Activated naive CD4-positive, alpha-beta T cell treated with anti-CD3 and anti-CD28 coated beads, Interleukin-2, amount 50 U/mL, for 72 hours (primary cell): ENCODE measurements around the gene ALDH1B1. TPM values are rescaled to one million over a fixed set of nuclear protein-coding genes. Genes with fewer than 3 reads are reported as not detected.

ENCODE experiments used
- ATAC-seq, 2 donors: fragments of 150-1000 bp; cut with Tn5 transposase; 2 replicates each; pipeline ENCODE4 v1.10.0; 2021; ENCODE audit warnings: mild to moderate bottlenecking in 2 of 2, moderate library complexity in 2 of 2
- DNase-seq, 2 donors: peaks; one replicate each; pipeline ENCODE4 v3.0.0; 2021 to 2022; ENCODE audit warnings: low spot score in 2 of 2
- H3K27ac Mint-ChIP-seq, 2 donors: one replicate each; pipeline ENCODE4 v1.8.0; 2022; ENCODE audit warnings: mild to moderate bottlenecking in 2 of 2, mixed read lengths in 2 of 2
- H3K36me3 Mint-ChIP-seq, 2 donors: one replicate each; pipeline ENCODE4 v1.8.0; 2022; ENCODE audit warnings: mixed read lengths in 2 of 2
- H3K9me3 Mint-ChIP-seq, 2 donors: one replicate each; pipeline ENCODE4 v1.8.0; 2022; ENCODE audit warnings: mixed read lengths in 2 of 2
- total RNA-seq, 2 donors: library from RNA; stranded (reverse); gene quantifications; one replicate each; pipeline ENCODE4 v1.2.3, GENCODE V29; 2022

Gene ALDH1B1
- total RNA-seq = 10 to 100 TPM; 13.9 to 25.7 TPM

DNA sequence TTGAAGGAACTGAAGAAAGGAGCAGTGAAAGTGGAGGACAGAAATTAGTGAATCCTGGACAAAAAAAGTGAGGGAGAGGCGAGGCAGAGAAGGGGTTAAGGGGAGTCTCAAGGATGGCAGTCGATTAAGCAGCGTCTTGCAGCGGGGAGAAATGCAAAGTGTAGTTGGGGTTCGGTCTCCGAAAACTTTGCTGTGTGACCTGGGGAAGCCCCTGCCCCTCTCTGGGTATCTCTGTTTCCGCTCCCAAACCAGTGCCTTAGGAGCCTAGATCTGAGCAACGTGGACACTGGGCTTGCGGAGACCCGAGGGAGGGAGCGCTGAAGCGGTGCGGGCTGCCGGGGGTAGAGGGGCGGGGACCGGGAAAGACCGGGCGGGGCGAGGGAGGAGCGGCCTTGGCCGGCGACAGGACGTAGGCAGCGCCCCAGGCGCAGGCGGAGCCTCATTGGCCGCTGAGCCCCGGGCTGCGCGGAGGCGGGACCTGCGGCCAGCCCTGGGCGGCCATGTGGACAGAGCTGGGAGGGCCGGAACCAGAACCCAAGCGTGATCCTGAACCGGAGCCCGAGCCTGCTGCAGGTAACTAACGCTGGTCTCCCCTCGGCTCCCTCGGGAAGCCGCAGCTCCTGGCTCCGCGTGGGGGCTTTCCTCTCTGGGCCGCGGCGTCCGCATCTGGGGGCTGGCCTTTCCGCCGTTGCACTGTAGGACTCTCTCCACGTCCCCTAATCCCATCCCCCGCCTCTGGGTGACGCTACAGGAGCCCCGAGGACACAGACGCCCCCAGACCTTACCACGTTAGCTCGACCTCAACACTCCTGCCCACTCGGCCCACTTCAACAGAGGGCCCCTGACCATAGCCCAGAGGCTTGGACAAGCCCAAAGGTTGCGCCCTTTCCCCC, at the start of gene ALDH1B1:
Gene ALDH1B1, plus strand, starts transcription at position 468 of the 893 bp plus-strand sequence. CDS start 3,047 bp downstream, outside the sequence.
- H3K27ac Mint-ChIP-seq = peak within 1 kb of the TSS; percentile 85 to 98
- DNase-seq (peak; percentile 81 to 82), ATAC-seq (peak; percentile 99 to 100)
- H3K36me3 Mint-ChIP-seq = peaks cover 26 to 28% of the 10 kb centered on the region in 2 donors
- peaks cover 0 to 4% of the 10 kb centered on the region in 2 donors for H3K9me3 Mint-ChIP-seq

DNA sequence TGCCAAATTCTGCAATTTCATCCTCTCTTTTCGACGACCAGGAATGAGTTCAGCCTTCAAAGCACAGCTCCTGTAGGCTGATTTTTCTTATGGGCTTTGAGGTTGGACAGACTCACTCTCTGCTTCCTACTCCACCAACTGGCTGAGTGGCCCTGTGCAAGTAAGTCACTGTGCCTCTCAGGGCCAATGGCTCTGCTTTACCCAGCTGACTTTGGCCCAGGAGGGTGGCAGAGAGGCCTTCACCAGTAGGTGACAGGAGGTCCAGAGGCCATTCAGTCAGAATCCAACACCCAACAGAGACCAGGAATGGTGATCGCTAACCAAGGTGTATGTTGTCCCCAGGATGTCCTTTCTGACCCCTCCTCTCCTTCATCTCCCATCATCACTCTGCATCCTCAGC, 49.5 kb upstream of the ALDH1B1 start:
- Mint-ChIP-seq H3K9me3 (peaks cover 0 to 3% of the 10 kb centered on the region in 2 donors), H3K27ac (peak overlapping the region in 1 of 2 donors; percentile 24), H3K36me3 (no peaks in the 10 kb centered on the region)
- DNase-seq = no peak
- no peak for ATAC-seq

DNA sequence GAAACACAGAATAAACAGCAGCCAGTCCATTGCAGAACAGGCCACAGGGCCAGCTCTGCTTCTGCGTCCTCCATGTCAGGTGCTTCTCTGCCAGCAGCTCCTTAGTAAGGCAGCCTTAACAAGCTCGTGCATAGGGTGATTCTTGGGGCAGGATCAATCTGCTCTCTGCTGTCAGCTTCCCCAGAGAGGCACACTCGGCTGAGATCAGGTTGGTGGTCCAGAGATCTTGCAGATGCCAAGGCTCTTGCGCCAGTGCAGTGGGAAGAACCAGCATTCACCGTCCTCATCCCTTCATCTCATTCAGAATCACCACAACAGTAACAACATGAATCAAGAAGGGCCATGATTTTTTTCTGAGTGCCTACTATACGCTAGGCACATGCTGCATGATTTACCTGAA, 49.0 kb upstream of the ALDH1B1 start:
- H3K36me3 Mint-ChIP-seq = no peaks in the 10 kb centered on the region
- ATAC-seq = no peak
- H3K27ac Mint-ChIP-seq = no peak overlapping the region
- DNase-seq = no peak
- H3K9me3 Mint-ChIP-seq = peaks cover 0 to 3% of the 10 kb centered on the region in 2 donors

DNA sequence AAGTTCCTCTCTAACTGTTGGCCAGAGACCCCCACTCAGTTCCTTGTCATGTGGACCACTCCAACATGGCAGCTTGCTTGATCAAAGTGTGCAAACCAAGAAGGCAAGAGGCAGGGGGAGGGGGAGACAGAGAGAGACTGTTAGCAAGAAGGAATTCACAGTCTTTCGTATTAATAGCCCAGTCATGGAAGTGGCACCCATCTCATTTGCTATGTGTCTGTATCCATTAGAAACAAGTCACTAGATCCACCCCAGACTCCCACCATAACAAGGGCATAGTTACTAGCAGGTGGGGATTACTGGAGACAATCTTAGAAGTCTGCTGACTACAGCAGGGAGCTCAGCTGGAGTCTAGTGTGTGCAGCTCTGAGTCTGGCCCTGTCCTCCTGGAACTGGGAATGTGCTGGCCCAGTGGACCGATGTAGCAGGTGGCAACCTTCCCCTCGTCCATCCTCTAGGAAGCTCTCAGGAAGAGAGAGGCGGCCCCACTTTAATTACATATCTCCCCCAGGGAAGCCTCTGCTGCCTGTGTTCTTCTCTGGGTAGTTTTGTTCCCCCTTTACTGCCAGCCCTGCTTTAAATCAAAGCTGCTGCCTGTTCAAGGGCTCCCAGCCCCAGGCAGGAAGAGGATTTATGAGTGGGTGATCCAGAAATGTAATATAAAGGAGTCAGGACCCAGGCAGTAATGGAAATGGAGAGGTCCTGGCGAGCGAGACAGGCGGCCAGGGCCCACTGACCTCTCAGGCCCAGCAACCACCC, 47.8 kb upstream of the ALDH1B1 start:
- ATAC-seq = no peak
- H3K27ac Mint-ChIP-seq = no peak overlapping the region

DNA sequence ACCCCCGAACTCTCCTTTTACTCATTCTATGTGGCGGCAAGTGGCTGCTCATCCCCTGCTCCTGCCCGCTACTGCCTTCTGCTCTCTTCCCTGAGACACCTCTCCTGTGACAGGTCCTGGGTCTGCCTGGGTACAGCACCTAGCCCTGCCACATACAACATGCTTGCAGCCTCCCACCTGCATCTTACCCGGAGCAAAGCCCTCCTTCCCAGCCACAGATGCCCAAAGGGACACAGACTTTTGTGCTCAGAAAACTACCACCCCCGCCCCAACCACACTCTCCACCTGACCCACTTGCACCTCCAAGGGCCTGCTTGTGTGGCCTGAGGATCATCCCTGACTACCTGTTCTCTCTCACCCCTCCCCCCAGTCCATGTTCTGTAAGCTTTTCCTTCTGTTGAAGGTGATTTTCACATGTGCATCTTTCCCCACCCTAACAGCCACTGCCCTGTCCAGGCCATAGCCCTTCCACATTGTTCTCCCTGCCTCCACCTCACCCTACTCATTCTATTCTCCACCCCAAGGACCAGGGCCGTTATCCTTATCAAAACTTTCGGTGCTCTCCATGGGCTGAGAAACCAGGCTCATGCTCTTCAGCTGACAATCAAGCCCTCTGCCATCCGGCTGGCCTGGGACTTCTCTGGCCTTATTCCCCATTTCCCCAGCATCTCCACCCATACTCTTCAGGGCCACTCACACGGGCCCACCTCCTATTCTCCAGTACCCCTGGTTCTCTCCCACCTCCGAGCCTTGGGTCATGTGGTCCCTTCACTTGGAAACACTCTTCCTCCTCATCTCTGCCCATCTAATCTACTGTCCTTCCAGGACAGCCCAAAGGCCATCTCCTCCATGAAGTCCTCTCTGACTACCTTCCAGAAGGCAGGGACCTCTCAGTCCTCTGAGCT, 46.4 kb upstream of the ALDH1B1 start:
- DNase-seq (peak in 1 of 2 donors; percentile 31), ATAC-seq (no peak)
- peaks cover 0 to 3% of the 10 kb centered on the region in 2 donors for H3K9me3 Mint-ChIP-seq
- no peaks in the 10 kb centered on the region for H3K36me3 Mint-ChIP-seq
- peak overlapping the region in 1 of 2 donors; percentile 79 for H3K27ac Mint-ChIP-seq

More for the DNA sequence above, 47.8 kb upstream of the ALDH1B1 start:
- no peak for DNase-seq
- Mint-ChIP-seq H3K36me3 (no peaks in the 10 kb centered on the region), H3K9me3 (peaks cover 0 to 3% of the 10 kb centered on the region in 2 donors)

DNA sequence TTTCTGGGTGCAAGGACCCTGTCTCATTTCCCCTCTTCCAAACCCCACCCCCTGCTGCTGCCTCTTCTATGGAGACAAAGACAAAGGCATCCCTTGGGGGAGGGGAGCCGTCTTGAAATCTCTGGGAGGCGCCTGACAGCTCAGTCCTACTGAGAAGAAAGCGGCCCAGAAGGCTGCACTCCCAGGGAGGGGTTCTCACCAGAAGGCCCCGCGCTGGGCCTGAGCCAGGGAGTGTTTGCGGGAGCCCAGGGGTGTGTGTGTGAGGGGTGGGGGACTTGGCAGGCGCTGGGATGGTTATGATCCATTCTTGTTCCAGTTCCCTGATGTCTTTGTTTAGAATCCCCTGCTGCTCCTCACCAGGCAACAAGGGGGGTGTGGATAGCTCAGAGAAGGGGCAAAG, 45.7 kb upstream of the ALDH1B1 start:
- H3K27ac Mint-ChIP-seq = no peak overlapping the region
- no peaks in the 10 kb centered on the region for H3K36me3 Mint-ChIP-seq
- no peak for ATAC-seq
- H3K9me3 Mint-ChIP-seq = peaks cover 0 to 3% of the 10 kb centered on the region in 2 donors
- DNase-seq = peak in 1 of 2 donors; percentile 26

DNA sequence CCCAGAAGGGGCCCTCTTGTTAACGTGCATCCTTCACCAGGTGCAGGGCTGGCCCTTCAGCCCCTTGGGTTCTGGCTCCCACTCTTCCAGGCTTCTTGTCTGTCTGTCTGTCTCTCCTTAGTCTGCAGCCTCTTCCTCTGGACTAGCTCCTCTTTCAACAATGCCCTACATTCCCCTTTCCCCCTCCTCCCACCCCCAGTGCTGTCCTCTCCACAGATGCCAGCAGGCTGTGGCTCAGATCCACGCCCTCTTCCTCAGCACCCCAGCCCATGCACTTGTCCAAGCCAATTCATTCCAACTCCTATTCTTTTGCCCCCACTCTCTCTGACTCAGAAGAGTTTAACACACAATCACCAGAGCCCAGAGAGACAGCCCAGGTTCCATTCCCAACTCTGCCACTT, 45.2 kb upstream of the ALDH1B1 start:
- ATAC-seq (no peak), DNase-seq (peak in 1 of 2 donors; percentile 7)
- H3K9me3 Mint-ChIP-seq = peaks cover 0 to 3% of the 10 kb centered on the region in 2 donors
- H3K36me3 Mint-ChIP-seq = no peaks in the 10 kb centered on the region
- no peak overlapping the region for H3K27ac Mint-ChIP-seq

DNA sequence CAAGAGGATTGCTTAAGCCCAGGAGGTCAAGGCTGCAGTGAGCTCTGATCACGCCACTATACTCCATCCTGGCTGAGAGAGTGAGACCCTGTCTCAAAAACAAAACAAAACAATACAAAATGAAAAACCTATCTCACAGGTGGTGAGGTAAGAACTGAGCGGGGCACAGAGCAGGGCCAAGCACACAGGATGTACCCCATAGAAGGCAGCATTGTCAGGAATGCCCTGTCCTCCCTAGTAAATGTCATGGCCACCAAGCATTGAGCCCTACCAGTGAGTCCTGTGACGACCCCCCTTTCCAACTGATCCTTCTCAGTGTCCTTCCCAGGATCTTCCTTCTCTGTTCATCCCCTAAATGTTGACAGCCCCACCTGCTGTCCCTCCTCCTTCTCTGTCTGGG, 44.6 kb upstream of the ALDH1B1 start:
- H3K36me3 Mint-ChIP-seq = no peaks in the 10 kb centered on the region
- H3K27ac Mint-ChIP-seq = no peak overlapping the region
- ATAC-seq = no peak

DNA sequence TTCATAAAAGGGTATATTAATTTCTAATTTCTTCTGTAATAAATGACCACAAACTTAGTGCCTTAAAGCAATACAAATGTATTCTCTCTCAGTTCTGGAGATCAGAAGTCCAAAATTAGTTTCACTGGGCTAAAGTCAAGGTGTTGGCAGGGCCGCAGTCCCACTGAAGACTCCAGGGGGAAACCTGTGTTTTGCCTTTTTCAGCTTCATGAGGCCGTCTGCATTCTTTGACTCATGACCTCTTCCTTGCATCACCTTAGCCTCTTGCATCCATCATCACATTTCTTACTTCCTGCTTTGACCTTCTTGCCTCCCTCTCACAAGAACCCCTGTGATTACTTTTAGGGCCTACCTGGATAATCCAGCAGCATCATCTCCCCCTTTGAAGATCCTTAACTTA, 42.0 kb upstream of the ALDH1B1 start:
- no peak for DNase-seq
- H3K9me3 Mint-ChIP-seq = no peaks in the 10 kb centered on the region

More for the DNA sequence above, 44.6 kb upstream of the ALDH1B1 start:
- DNase-seq = peak in 1 of 2 donors; percentile 6
- H3K9me3 Mint-ChIP-seq = no peaks in the 10 kb centered on the region

DNA sequence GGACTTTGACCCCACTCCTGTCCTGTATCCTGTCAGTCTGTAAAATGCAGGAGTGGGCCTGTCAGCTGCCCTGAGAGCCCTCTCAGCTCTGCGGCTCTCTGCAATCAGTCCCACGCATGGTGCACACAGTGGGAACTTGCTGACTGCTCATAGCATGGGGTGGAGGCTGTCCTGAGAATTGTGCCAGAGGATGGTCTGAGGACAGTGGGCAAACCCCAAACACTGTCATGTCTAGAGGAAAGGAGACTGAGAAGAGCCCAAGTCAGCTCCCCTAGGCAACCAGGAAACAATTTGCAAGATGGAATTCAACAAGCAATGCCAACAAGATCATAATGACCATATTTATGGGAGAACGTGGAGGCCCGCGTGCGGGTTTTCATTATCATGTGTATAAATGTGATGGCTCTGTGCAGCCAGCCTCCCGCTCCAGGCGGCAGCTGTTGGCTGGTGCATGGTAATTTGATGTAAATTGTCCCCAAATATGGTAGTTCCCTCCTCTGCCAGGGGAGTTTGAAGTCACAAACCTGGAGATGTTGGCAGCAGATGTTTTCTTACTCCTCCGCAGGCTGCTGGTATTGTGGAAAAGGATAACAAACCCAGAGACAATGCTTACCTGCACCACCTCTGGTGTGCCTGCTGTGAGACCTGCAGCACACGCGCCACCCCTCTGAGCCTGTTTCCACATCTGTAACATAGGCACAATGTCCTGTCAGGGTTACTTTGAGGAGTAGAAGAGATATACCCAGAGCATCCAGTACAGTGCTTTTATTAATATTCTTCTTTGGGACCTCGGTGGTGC, 39.8 kb upstream of the ALDH1B1 start:
- Mint-ChIP-seq H3K27ac (no peak overlapping the region), H3K36me3 (no peaks in the 10 kb centered on the region), H3K9me3 (no peaks in the 10 kb centered on the region)
- no peak for ATAC-seq
- no peak for DNase-seq

More for the DNA sequence above, 42.0 kb upstream of the ALDH1B1 start:
- no peak for ATAC-seq
- no peaks in the 10 kb centered on the region for H3K36me3 Mint-ChIP-seq
- no peak overlapping the region for H3K27ac Mint-ChIP-seq

DNA sequence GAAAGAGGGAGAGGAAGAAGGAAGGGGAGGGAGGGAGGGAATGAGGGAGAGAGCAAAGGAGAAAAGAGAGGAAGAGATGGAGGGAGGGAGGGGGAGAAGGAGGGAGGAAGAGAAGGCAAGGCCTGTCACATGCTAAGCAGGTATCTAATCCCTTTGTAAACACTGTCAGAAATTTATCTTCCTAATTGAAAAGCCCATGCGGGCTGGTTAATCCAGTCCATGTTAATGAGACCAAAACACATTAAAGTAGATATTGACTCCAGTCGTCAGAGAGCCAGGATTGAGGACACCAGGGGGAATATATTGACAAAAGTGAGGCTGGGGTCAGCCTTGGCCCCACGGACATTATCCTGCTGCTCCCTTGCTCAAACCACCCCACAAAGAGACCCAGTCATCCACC, 37.4 kb upstream of the ALDH1B1 start:
- Mint-ChIP-seq H3K36me3 (no peaks in the 10 kb centered on the region), H3K27ac (no peak overlapping the region), H3K9me3 (no peaks in the 10 kb centered on the region)
- DNase-seq (no peak), ATAC-seq (no peak)

DNA sequence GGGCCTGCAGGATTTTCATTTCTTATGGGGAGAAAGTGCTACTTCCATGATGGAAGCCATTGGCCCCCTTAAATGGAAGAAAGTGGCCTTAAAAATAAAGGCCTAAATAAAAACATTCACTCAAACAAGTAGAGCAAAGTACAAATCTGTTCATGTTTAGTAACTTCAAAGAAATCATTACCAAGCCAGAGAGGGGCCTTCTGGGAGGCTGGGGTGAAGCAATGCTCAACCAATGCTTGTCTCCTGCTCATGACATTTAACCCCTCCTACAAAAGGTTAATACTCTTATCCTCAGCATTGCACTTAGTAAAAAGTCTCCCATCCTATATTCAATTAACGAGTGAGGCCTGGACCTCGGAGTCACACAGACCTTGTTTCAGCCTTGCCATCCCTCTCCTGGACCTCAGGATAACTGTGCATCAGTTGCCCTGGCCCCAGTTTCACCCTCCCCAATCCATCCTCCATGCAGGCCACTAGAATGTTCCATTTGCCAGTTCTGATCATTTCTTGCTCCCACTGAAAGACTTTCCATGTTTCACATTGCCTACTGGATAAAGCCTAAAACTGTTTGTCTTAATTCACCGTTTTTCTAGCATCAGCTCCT, 36.9 kb upstream of the ALDH1B1 start:
- no peak for DNase-seq
- Mint-ChIP-seq H3K27ac (no peak overlapping the region), H3K36me3 (no peaks in the 10 kb centered on the region), H3K9me3 (no peaks in the 10 kb centered on the region)
- ATAC-seq = no peak

DNA sequence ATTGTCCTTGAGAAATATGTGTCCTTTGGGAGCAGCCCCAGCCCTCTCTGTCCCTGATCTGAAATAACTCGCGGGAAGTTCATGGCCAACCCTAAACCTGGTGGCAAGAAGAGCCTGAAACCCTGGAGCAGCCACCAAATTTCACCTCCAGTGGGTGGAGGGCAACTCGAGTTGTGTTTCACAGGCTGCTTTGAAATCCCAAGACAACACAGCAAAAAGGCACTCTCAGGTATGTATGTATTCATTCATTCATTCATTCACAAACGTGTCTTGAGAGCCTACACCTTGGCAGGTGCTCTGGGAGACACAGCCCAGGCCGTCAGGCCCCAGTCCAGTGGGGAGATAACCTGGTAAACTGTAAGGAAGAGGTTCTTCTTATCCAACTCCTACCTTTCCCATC, 35.7 kb upstream of the ALDH1B1 start:
- Mint-ChIP-seq H3K9me3 (no peaks in the 10 kb centered on the region), H3K27ac (no peak overlapping the region), H3K36me3 (no peaks in the 10 kb centered on the region)
- ATAC-seq (no peak), DNase-seq (no peak)

DNA sequence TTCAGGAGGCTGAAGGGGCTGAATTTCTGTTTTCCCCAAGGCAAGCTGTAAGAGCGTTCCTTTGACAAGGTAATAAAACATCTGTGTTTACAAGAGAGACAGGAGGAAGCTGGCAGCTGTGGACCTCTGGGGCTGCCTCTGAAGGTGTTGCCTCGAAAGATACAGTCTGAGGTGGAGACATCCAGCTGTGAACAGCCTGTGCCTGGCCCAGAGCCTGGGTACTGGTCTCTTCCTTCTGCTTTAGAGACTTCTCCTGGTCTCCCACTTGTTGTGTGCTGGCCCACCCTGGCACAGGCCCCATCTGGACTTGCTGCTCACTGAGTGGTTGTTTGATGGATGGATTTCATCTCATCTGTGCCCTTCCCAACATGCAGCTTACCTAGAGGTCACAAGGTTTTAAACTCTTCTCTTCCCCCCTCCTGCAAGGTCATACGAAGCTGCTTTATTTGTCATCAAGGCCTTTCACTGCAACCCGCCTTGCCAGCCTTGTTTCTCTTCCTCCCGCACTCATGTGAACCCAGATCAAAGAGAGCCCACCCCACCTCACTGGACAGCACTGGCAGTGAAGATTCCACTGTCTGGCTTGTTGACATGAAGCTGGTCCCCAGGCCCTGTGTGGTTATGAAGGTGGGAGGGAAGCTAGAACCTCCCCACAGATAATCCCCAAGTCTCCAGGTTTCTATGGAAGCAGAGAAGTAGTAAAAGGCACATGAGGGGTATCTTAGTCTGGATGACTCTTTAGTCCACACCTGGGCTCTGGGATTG, 35.0 kb upstream of the ALDH1B1 start:
- H3K9me3 Mint-ChIP-seq = no peaks in the 10 kb centered on the region
- no peaks in the 10 kb centered on the region for H3K36me3 Mint-ChIP-seq
- no peak for ATAC-seq
- no peak for DNase-seq
- no peak overlapping the region for H3K27ac Mint-ChIP-seq
